NB4 (cell line): ENCODE data around the gene GTF3C6.

Experiments used
- DNase-seq: peaks from one replicate; pipeline ENCODE4 v3.0.0; 2010; ENCODE audit warnings: low read depth
- H3K4me3 ChIP-seq: one replicate; pipeline ENCODE4 v1.5.1; 2011; ENCODE audit warnings: mild to moderate bottlenecking, low read depth, low read length, moderate library complexity
- CTCF ChIP-seq: IDR thresholded peaks from one replicate; pipeline ENCODE4 v1.5.1; 2012; ENCODE audit warnings: low read depth, low read length
- MAX ChIP-seq: IDR thresholded peaks from 2 replicates; pipeline ENCODE4 v1.6.1; 2011; ENCODE audit warnings: low read depth, low read length
- MYC ChIP-seq: IDR thresholded peaks from 2 replicates; pipeline ENCODE4 v1.6.1; 2011; ENCODE audit warnings: low read depth, low read length
- POLR2A ChIP-seq: IDR thresholded peaks from 2 replicates; pipeline ENCODE4 v1.6.1; 2011; ENCODE audit warnings: mild to moderate bottlenecking; ENCODE audit not compliant: insufficient read length; ENCODE audit errors: extremely low read depth

The GTF3C6 gene

GRCh38 chr6:110958329-110959192 is at the start of gene GTF3C6:
GTF3C6 (plus strand) TSS chr6:110958706; CDS start chr6:110958770, 64 bp downstream.
- TF ChIP-seq MYC: peak; percentile 95
- no peak for TF ChIP-seq CTCF
- peak; percentile 80 for TF ChIP-seq POLR2A
- TF ChIP-seq MAX: peak; percentile 88
- peak within 1 kb of the TSS; percentile 94 for H3K4me3 ChIP-seq
- DNase-seq: peak; percentile 97

GRCh38 chr6:110930781-110931180 is 27.7 kb upstream of the GTF3C6 start:
- no peak overlapping the region for H3K4me3 ChIP-seq
- TF ChIP-seq MYC: no peak
- no peak for TF ChIP-seq POLR2A
- TF ChIP-seq CTCF: no peak
- TF ChIP-seq MAX: no peak

GRCh38 chr6:110933912-110934311 is 24.6 kb upstream of the GTF3C6 start:
- no peak overlapping the region for H3K4me3 ChIP-seq
- DNase-seq: no peak
- no peak for TF ChIP-seq MYC
- TF ChIP-seq POLR2A: no peak

More at GRCh38 chr6:110930781-110931180, 27.7 kb upstream of the GTF3C6 start:
- DNase-seq: no peak

GRCh38 chr6:110934381-110934898 is 24.1 kb upstream of the GTF3C6 start:
- no peak overlapping the region for H3K4me3 ChIP-seq
- TF ChIP-seq MAX (no peak), CTCF (no peak), POLR2A (no peak), MYC (no peak)
- no peak for DNase-seq

GRCh38 chr6:110935171-110935570 is 23.3 kb upstream of the GTF3C6 start:
- TF ChIP-seq MYC (no peak), MAX (no peak), POLR2A (no peak), CTCF (no peak)
- DNase-seq: no peak
- no peak overlapping the region for H3K4me3 ChIP-seq

- TF ChIP-seq MAX: no peak
- TF ChIP-seq POLR2A: no peak
- TF ChIP-seq MYC: no peak
- DNase-seq: peak; percentile 46
- H3K4me3 ChIP-seq: no peak overlapping the region
These were observed 20.3 kb upstream of the GTF3C6 start for GRCh38 chr6:110938171-110938570.
